ENCODE results near the gene DUSP22.

DNA sequence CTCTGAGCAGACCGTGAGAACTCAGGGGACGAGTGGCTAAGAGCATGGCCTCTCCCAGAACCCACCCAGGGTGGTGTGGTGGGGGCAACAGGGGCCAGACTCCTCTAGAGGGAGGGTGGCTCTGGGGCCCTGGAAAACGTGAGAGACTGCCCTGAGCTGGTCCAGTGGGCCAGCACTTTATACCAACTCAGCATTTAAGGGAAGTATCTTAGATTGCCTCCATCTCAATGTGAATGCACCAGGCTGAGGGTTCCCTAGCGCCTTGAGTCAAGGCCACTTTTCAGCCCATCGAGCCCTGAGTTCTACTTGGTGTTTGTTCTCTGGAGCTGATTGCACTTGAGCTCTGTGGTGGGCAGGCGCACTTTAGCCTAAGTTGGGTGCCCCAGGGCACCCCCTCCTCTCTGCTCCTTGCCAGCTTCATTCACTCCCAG is 57.2 kb downstream of the DUSP22 start:
- TF ChIP-seq POLR2AphosphoS5 (IDR thresholded peaks at IDR 0.05; ENCODE audit: low read depth, low read length): no peak
- no peak for TF ChIP-seq POLR2A (IDR thresholded peaks at IDR 0.05; ENCODE audit: low read depth, low read length)
